ENCODE measurements around the gene NME4.
A peak's percentile ranks its signal among the peaks of the same experiment; 100 is the strongest.

NME4 gene

GRCh38 chr16:426906-427249, 29.9 kb downstream of the NME4 start:
- in situ Hi-C loops (cut with HindIII; ENCODE audit: low pct_ligation_motif_present, low sequenced_read_pairs), result no loop called here
- H3K27ac ChIP-seq, result no peak overlapping the region

GRCh38 chr16:427250-427649, 30.3 kb downstream of the NME4 start:
- TF ChIP-seq CTCF (IDR thresholded peaks at IDR 0.05; ENCODE audit: low read depth, low read length, missing control alignments), result no peak
- Histone ChIP-seq H3K27me3 (replicated peaks) (no peaks in the 10 kb centered on the region), H3K4me3 (ENCODE audit: low read depth, low read length) (peak overlapping the region; percentile 65), H3K27ac (no peak overlapping the region), H3K36me3 (replicated peaks) (no peaks in the 10 kb centered on the region)
- no peak for DNase-seq
- in situ Hi-C loops (cut with HindIII; ENCODE audit: low pct_ligation_motif_present, low sequenced_read_pairs), result no loop called here

More at GRCh38 chr16:426906-427249, 29.9 kb downstream of the NME4 start:
- Histone ChIP-seq H3K27me3 (replicated peaks) (no peaks in the 10 kb centered on the region), H3K4me3 (ENCODE audit: low read depth, low read length) (peak overlapping the region; percentile 65), H3K36me3 (replicated peaks) (no peaks in the 10 kb centered on the region)
- DNase-seq, result no peak
- no peak for TF ChIP-seq CTCF (IDR thresholded peaks at IDR 0.05; ENCODE audit: low read depth, low read length, missing control alignments)

GRCh38 chr16:430904-431303, 33.9 kb downstream of the NME4 start:
- Histone ChIP-seq H3K27me3 (replicated peaks) (no peaks in the 10 kb centered on the region), H3K4me3 (ENCODE audit: low read depth, low read length) (no peak overlapping the region), H3K36me3 (replicated peaks) (no peaks in the 10 kb centered on the region), H3K27ac (no peak overlapping the region)
- TF ChIP-seq CTCF (IDR thresholded peaks at IDR 0.05; ENCODE audit: low read depth, low read length, missing control alignments), result no peak
- in situ Hi-C loops (cut with HindIII; ENCODE audit: low pct_ligation_motif_present, low sequenced_read_pairs), result no loop called here
- no peak for DNase-seq

- in situ Hi-C loops (cut with HindIII; ENCODE audit: low pct_ligation_motif_present, low sequenced_read_pairs), result no loop called here
- H3K27me3 ChIP-seq (replicated peaks), result no peaks in the 10 kb centered on the region
- H3K36me3 ChIP-seq (replicated peaks), result no peaks in the 10 kb centered on the region
- no peak for TF ChIP-seq CTCF (IDR thresholded peaks at IDR 0.05; ENCODE audit: low read depth, low read length, missing control alignments)
- no peak overlapping the region for H3K27ac ChIP-seq
- H3K4me3 ChIP-seq (ENCODE audit: low read depth, low read length), result no peak overlapping the region
- DNase-seq, result no peak
Observed at GRCh38 chr16:440627-441026, 43.6 kb downstream of the NME4 start.

GRCh38 chr16:441447-441846, 44.4 kb downstream of the NME4 start:
- TF ChIP-seq CTCF (IDR thresholded peaks at IDR 0.05; ENCODE audit: low read depth, low read length, missing control alignments), result no peak
- Histone ChIP-seq H3K27me3 (replicated peaks) (no peaks in the 10 kb centered on the region), H3K27ac (no peak overlapping the region), H3K36me3 (replicated peaks) (no peaks in the 10 kb centered on the region), H3K4me3 (ENCODE audit: low read depth, low read length) (no peak overlapping the region)
- no peak for DNase-seq
- in situ Hi-C loops (cut with HindIII; ENCODE audit: low pct_ligation_motif_present, low sequenced_read_pairs), result no loop called here

GRCh38 chr16:442976-443375, 46.0 kb downstream of the NME4 start:
- TF ChIP-seq CTCF (IDR thresholded peaks at IDR 0.05; ENCODE audit: low read depth, low read length, missing control alignments), result no peak
- in situ Hi-C loops (cut with HindIII; ENCODE audit: low pct_ligation_motif_present, low sequenced_read_pairs), result no loop called here

More at GRCh38 chr16:442976-443375, 46.0 kb downstream of the NME4 start:
- Histone ChIP-seq H3K36me3 (replicated peaks) (no peaks in the 10 kb centered on the region), H3K27me3 (replicated peaks) (no peaks in the 10 kb centered on the region), H3K27ac (no peak overlapping the region), H3K4me3 (ENCODE audit: low read depth, low read length) (no peak overlapping the region)
- DNase-seq, result no peak

All from brain microvascular endothelial cell (primary cell).